ENCODE results near the gene RPP30.
"Not testable (repeated sequence)": the region's sequence is repeated elsewhere in the genome, so short reads cannot be mapped to it uniquely, and the experiment has no call there.

DNA sequence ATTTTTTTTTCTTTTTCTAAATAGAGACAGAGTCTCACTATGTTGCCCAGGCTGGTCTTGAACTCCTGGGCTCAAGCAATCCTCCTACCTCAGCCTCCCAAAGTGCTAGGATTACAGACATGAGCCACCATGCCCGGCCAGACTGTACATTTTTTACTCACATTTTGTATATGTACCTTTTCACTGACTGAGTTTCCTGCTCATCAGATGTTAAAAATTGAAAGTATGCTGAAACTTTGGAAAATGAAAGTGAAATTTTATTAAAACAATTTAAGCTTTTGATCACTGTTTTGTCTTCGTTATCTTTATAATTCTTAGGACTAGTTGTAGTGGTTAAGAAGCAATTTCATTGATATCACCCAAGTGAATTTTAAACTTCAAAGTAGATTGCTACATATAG is 25.1 kb downstream of the RPP30 start:
- TF ChIP-seq POLR2A (IDR thresholded peaks at IDR 0.05; ENCODE audit: low read length); GATA1 (IDR thresholded peaks at IDR 0.05; ENCODE audit: low read depth, low read length): not testable (repeated sequence)
